Stimulated activated CD4-positive, alpha-beta T cell treated with anti-CD3 and anti-CD28 coated beads, Interleukin-2, amount 100 ng/mL, for 24 hours (primary cell): Measurements from ENCODE around the gene MAST2.
"Not testable (repeated sequence)": the region's sequence is repeated elsewhere in the genome, so short reads cannot be mapped to it uniquely, and the experiment has no call there.

Experiments used
- DNase-seq, 2 donors: peaks; one replicate each; pipeline ENCODE4 v3.0.0-alpha.2; 2020

The MAST2 gene

GRCh38 chr1:45949462-45949861, 146.1 kb downstream of the MAST2 start:
- not testable (repeated sequence) for DNase-seq

DNA sequence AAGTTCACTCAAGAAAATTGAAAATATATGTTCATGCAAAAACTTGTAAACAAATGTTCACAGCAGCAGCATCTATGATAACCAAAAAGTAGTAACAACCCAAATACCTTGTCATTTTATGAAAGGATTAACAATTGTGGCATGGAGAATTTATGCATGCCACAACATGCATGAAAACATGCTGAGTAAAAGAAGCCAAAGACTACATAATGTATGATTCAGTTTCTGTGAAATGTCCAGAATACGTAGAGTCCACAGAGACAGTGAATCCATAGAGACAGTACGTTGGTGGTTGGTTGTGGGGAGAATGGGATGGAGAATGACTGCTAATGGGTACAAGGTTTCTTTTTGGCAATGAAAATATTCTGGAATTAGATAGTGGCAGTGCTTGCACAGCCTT, 148.7 kb downstream of the MAST2 start:
- DNase-seq: no peak

DNA sequence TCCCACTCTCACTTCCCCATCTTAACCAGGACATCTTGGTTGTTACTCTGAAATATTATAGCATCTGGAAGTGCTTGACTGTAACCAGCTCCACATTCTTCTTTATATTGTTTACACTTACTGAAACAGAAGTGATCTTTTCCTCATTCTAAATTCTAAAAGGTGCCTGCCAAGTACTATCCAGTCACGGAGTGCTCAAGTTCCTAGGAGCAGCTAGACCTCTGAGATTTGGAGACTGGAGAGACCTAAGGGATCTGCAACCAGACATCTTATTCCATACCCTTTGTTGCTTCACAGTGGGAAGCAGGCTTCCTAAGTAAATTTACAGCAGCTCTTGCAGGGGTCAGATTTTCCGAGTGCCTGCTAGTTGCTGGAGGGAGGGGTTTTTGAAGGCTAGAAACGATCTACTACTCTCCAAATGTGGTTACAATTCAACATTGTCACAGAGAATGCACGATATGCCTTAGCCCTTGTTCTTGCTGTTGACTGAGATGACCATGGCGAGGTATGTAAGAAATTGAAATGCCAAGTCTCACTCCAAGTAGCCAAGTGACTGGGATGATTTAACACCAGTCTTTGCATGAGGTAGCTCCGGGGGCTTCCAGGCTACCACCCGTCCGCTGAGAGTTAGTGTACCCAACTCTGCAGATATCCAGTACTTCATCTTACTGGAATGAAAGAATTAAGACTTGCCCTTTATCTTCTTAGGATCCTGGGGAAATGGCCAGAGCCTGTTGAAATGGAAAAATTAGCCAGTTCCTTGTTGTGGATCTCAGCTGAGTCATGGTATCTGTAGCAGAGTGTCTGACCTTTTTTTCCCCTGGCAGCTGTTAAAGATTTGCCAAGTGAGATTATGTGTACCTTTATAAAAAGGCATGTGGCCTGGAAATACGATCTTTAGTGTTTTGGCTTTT, 150.8 kb downstream of the MAST2 start:
- no peak for DNase-seq

- DNase-seq: no peak
Measured at GRCh38 chr1:45957684-45958083, 154.3 kb downstream of the MAST2 start.

- DNase-seq: no peak
Measured at GRCh38 chr1:45958317-45958716, 154.9 kb downstream of the MAST2 start.

GRCh38 chr1:45960930-45961715, 157.7 kb downstream of the MAST2 start:
- DNase-seq: no peak

DNA sequence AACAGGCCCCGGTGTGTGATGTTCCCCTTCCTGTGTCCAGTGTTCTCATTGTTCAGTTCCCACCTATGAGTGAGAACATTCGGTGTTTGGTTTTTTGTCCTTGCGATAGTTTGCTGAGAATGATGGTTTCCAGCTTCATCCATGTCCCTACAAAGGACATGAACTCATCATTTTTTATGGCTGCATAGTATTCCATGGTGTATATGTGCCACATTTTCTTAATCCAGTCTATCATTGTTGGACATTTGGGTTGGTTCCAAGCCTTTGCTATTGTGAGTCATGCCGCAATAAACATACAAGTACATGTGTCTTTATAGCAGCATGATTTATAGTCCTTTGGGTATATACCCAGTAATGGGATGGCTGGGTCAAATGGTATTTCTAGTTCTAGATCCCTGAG, 158.5 kb downstream of the MAST2 start:
- DNase-seq: not testable (repeated sequence)

DNA sequence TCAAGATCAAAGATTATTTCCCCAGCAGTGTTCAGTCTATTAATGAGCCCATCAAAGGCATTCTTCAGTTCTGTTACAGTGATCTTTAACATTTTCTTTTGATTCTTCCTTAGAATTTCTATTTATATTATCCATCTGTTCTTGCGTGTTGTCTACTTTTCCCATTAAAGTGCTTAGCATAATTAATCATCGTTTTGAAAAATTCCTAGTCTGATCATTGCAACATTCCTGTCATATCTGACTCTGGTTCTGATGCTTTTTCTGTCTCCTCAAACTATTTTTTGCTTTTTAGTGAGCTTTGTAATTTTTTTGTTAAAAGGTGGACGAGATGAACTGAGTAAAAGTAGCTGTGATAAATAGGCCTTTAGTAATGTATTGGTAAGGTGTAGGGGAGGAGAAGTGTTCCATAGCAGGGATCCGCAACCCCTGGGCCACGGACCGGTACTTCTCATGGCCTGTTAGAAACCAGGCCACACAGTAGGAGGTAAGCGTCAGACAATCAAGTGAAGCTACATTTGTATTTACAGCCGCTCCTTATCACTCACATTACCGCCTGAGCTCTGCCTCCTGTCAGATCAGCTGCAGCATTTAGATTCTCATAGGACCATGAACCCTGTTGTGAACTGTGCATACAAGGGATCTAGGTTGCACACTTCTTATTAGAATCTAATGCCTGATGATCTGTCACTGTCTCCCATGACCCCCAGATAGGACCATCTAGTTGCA, 165.7 kb downstream of the MAST2 start:
- DNase-seq: no peak

DNA sequence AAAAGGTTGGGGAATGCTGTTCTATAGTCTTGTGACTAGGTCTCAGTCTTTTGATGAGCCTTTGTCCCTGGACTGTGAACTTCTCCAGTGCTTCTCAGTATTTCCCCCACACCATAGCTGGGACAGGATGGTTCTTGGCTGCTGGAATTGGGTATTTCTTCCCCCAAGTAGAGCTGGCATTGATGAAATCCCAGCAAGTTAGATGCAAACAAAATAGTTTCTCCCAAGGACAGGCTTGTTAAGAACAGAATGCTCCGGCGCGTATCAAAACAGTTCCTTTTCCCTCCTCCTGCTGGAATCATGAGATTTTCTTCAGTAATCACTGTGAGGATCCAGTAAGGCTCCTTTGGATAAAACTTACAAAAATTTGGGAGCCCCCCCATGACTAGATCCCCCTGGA, 166.5 kb downstream of the MAST2 start:
- DNase-seq: no peak

DNA sequence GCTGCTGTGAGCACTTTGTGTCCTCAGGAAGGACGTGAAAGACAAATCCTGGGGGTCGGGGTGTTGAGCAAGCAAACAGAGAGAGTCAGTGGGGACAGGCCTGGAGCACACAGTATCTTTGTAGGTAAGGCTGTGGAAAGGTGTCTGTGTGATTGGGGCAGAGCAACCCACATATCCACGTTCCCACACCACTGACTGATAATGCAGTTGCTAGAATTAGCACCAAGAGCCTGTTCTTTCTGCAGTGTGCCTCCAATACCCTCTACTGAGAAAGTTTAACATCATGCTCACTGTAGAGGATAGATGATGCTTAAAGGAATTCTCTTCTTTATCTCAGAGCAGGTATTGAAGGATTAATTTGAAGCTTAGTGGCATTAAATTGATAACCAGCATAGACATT, 167.9 kb downstream of the MAST2 start:
- DNase-seq: no peak

DNA sequence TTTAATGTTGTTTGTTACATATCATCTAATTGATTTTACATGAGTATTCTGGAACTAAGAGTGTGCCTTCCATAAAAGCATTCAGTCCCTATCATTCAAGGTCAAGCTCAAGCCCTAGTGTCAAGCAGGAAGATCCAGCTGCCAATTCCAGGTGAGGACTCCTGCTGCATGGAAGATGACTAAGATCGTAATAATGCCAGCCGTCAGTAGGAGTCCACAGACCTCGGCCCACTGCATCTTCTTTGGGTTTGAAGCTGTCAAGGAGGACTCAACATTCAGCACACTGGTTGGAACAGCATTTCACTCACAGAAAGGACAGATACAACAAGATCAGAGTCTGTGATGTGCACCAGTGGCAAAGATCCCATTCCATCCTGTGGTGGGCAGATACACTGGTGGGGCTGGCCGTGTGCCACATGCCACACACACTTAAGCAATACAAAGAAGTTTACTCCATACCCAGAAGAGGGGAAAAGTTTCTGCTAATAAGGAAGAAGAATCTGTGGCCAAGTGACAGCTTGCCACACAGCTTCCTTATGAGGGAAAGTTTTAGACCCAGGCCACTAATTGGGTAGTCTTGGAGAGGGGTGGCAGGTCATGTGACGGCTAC, 168.6 kb downstream of the MAST2 start:
- DNase-seq: no peak

- no peak for DNase-seq
Measured at GRCh38 chr1:45972621-45973020, 169.2 kb downstream of the MAST2 start.

GRCh38 chr1:45973121-45973520, 169.7 kb downstream of the MAST2 start:
- DNase-seq: no peak

GRCh38 chr1:45974541-45975269, 171.3 kb downstream of the MAST2 start:
- no peak for DNase-seq

- no peak for DNase-seq
Measured at GRCh38 chr1:45976623-45977022, 173.2 kb downstream of the MAST2 start.

- no peak for DNase-seq
Measured at GRCh38 chr1:45979074-45979777, 175.8 kb downstream of the MAST2 start.

- DNase-seq: no peak
Measured at GRCh38 chr1:45979778-45980176, 176.4 kb downstream of the MAST2 start.

DNA sequence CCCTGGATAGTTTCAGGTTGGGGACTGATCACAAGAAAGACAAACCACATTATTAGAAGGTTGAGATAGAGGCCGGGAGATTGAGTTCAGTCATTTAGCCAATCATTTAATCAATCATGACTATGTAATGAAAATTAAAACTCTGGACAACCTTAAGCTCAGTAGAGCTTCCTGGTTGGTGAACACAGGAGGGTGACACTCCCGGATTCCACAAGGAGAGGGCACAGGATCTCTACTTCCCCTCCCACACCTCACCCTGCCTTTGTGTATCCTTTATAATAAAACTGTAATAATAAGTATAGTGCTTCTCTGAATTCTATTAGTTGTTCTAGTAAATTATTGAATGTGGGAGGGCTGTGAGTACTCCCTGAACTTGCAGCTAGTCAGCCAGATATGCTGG, 178.9 kb downstream of the MAST2 start:
- no peak for DNase-seq

- DNase-seq: no peak
Measured at GRCh38 chr1:45983967-45984366, 180.6 kb downstream of the MAST2 start.

GRCh38 chr1:45987204-45987603, 183.8 kb downstream of the MAST2 start:
- DNase-seq: no peak

GRCh38 chr1:45989249-45989648, 185.8 kb downstream of the MAST2 start:
- DNase-seq: no peak

DNA sequence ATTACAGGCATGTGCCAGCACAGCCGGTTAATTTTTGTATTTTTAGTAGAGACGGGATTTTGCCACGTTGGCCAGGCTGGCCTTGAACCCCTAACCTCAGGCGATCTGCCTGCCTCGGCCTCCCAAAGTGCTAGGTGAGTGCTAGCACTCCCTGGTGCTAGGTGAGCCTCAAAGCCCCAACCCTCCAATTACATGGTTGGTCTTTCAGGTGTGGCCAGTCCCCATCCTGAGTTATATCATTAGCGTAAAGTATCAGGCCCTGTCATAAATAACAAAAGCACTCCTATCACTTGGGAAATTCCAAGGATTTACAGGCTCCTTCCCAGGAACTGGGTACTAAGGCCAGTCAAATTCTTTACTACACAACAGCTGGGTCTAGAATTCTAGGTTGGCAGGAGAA, 191.0 kb downstream of the MAST2 start:
- no peak for DNase-seq
